ENCODE results near the gene LHPP.

The LHPP gene

GRCh38 chr10:124570646-124571045 lies 109.0 kb downstream of the LHPP start:
- no peak for ATAC-seq
- TF ChIP-seq OSR1 (CRISPR knock-in tag; IDR thresholded peaks at IDR 0.05) = no peak
- TF ChIP-seq CREB5 (CRISPR knock-in tag; IDR thresholded peaks at IDR 0.05; ENCODE audit: low read depth) = no peak
- TF ChIP-seq PPARA (CRISPR knock-in tag; IDR thresholded peaks at IDR 0.05; ENCODE audit: borderline replicate concordance) = no peak
- no peak for TF ChIP-seq TOX (CRISPR knock-in tag; IDR thresholded peaks at IDR 0.05; ENCODE audit: borderline replicate concordance)
- TF ChIP-seq, protein P1, sequence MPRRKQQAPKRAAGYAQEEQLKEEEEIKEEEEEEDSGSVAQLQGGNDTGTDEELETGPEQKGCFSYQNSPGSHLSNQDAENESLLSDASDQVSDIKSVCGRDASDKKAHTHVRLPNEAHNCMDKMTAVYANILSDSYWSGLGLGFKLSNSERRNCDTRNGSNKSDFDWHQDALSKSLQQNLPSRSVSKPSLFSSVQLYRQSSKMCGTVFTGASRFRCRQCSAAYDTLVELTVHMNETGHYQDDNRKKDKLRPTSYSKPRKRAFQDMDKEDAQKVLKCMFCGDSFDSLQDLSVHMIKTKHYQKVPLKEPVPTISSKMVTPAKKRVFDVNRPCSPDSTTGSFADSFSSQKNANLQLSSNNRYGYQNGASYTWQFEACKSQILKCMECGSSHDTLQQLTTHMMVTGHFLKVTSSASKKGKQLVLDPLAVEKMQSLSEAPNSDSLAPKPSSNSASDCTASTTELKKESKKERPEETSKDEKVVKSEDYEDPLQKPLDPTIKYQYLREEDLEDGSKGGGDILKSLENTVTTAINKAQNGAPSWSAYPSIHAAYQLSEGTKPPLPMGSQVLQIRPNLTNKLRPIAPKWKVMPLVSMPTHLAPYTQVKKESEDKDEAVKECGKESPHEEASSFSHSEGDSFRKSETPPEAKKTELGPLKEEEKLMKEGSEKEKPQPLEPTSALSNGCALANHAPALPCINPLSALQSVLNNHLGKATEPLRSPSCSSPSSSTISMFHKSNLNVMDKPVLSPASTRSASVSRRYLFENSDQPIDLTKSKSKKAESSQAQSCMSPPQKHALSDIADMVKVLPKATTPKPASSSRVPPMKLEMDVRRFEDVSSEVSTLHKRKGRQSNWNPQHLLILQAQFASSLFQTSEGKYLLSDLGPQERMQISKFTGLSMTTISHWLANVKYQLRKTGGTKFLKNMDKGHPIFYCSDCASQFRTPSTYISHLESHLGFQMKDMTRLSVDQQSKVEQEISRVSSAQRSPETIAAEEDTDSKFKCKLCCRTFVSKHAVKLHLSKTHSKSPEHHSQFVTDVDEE (CRISPR knock-in tag; IDR thresholded peaks at IDR 0.05) = no peak
- no peak for TF ChIP-seq RARB (CRISPR knock-in tag; IDR thresholded peaks at IDR 0.05)
- no peak for TF ChIP-seq ESRRG (CRISPR knock-in tag; IDR thresholded peaks at IDR 0.05)
- no peak for TF ChIP-seq ZNF70 (CRISPR knock-in tag; IDR thresholded peaks at IDR 0.05)
- TF ChIP-seq TCF4 (CRISPR knock-in tag; IDR thresholded peaks at IDR 0.05; ENCODE audit: borderline replicate concordance) = no peak
- no peak for TF ChIP-seq PATZ1 (CRISPR knock-in tag; IDR thresholded peaks at IDR 0.05; ENCODE audit: borderline replicate concordance)
- TF ChIP-seq ARNTL (CRISPR knock-in tag; IDR thresholded peaks at IDR 0.05; ENCODE audit: borderline replicate concordance, low read depth) = no peak
- TF ChIP-seq SNAI2 (CRISPR knock-in tag; IDR thresholded peaks at IDR 0.05) = no peak
- TF ChIP-seq BACH2 (CRISPR knock-in tag; IDR thresholded peaks at IDR 0.05; ENCODE audit: borderline replicate concordance) = no peak
- TF ChIP-seq ISL1 (CRISPR knock-in tag; IDR thresholded peaks at IDR 0.05) = no peak
- no peak for TF ChIP-seq ZC3H10 (CRISPR knock-in tag; IDR thresholded peaks at IDR 0.05)
- no peak for TF ChIP-seq ZNF8 (CRISPR knock-in tag; IDR thresholded peaks at IDR 0.05)
- TF ChIP-seq GLIS3 (CRISPR knock-in tag; IDR thresholded peaks at IDR 0.05) = no peak
- no peak for TF ChIP-seq CSRNP3 (CRISPR knock-in tag; IDR thresholded peaks at IDR 0.05)
- no peak for TF ChIP-seq ZFP3 (CRISPR knock-in tag; IDR thresholded peaks at IDR 0.05)
- no peak for TF ChIP-seq CSDC2 (CRISPR knock-in tag; IDR thresholded peaks at IDR 0.05)

DNA sequence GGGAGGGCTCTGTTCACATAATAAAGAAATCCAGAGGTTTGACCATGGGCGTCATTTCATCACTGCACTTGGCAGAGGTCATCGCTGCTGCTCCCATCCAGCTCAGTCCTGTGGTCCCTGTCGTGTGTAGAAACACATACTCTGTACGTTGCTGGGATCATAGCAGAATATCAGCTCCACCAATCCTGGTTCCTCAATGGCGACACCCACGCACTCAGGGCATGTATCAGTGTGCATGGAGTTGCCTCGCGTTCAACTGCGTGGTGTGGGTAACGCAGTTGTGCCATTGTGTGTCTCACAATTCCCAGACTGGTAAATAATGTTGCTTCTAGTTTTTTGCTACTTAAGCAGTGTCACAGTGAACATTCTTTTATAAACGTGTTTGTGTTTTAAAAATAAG lies 111.1 kb downstream of the LHPP start:
- ATAC-seq = no peak
- TF ChIP-seq ESRRG (CRISPR knock-in tag; IDR thresholded peaks at IDR 0.05) (no peak), ZNF8 (CRISPR knock-in tag; IDR thresholded peaks at IDR 0.05) (no peak)

DNA sequence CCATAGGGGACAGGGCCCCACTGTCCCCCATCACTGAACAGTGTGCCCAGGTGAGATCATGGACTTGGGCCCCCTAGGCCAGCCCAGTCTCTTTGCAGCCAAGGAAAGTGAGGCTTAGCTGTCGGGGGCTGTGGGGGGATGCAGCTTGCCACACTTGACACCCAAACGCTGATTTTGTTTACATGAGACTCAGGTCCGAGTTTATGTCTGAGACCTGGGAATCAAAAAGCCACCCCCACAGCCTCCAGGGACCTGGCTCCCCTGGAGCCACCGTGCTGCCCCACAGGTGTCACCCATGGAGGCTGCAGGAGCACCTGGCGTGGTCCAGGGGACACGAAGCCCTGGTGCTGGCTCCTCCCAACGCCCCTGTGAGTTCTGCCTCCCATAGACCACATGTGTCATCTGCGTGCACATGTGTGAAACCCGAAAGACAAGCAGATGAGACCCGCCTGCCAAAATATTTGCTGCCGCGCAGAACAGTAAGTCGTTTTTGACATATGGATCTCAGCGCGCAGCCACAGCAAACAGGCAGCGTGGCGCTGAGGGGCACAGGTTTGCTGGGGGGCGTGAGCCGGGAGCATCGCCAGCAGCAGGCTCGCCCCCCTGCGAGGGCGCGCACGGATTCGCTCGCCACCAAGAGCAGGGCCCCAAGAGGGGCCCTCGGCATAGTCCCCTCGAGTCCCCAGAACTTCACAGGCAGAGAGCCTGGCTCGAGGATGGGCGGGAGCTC lies 112.3 kb downstream of the LHPP start:
- ATAC-seq = no peak
- TF ChIP-seq TCF4 (CRISPR knock-in tag; IDR thresholded peaks at IDR 0.05; ENCODE audit: borderline replicate concordance) (no peak), CSDC2 (CRISPR knock-in tag; IDR thresholded peaks at IDR 0.05) (no peak), ZNF8 (CRISPR knock-in tag; IDR thresholded peaks at IDR 0.05) (no peak), ZNF70 (CRISPR knock-in tag; IDR thresholded peaks at IDR 0.05) (no peak), BACH2 (CRISPR knock-in tag; IDR thresholded peaks at IDR 0.05; ENCODE audit: borderline replicate concordance) (no peak), ARNTL (CRISPR knock-in tag; IDR thresholded peaks at IDR 0.05; ENCODE audit: borderline replicate concordance, low read depth) (no peak)
- TF ChIP-seq, protein P2, sequence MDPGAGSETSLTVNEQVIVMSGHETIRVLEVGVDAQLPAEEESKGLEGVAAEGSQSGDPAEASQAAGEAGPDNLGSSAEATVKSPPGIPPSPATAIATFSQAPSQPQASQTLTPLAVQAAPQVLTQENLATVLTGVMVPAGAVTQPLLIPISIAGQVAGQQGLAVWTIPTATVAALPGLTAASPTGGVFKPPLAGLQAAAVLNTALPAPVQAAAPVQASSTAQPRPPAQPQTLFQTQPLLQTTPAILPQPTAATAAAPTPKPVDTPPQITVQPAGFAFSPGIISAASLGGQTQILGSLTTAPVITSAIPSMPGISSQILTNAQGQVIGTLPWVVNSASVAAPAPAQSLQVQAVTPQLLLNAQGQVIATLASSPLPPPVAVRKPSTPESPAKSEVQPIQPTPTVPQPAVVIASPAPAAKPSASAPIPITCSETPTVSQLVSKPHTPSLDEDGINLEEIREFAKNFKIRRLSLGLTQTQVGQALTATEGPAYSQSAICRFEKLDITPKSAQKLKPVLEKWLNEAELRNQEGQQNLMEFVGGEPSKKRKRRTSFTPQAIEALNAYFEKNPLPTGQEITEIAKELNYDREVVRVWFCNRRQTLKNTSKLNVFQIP (CRISPR knock-in tag; IDR thresholded peaks at IDR 0.05; ENCODE audit: borderline replicate concordance, low read depth) = no peak

Data from SK-N-SH treated with all-trans-retinoic acid at 6 μM for 48 hours (cell line).